SK-N-SH treated with all-trans-retinoic acid at 6 μM for 48 hours (cell line): Measurements from ENCODE around the gene TRIP6.

Source experiments
- ARNTL ChIP-seq: fragments of 450-650 bp; formaldehyde crosslinking; IDR thresholded peaks from 2 replicates; pipeline ENCODE4 v1.5.0; 2020; ENCODE audit warnings: low read depth, mild to moderate bottlenecking, moderate library complexity, borderline replicate concordance
- BACH2 ChIP-seq: fragments of 250-450 bp; sonication (Bioruptor Pico); IDR thresholded peaks from 2 replicates; pipeline ENCODE4 v1.9.0; 2021; ENCODE audit warnings: mild to moderate bottlenecking, borderline replicate concordance
- CSDC2 ChIP-seq: fragments of 250-450 bp; sonication (Bioruptor Pico); IDR thresholded peaks from 2 replicates; pipeline ENCODE4 v1.5.0; 2020; ENCODE audit warnings: mild to moderate bottlenecking, moderate library complexity
- OSR1 ChIP-seq: fragments of 250-450 bp; sonication (Bioruptor Pico); IDR thresholded peaks from 2 replicates; pipeline ENCODE4 v1.8.0; 2022; ENCODE audit warnings: moderate library complexity, mild to moderate bottlenecking, inconsistent platforms
- TOX ChIP-seq: fragments of 250-450 bp; sonication (Bioruptor Pico); IDR thresholded peaks from 2 replicates; pipeline ENCODE4 v1.8.0; 2021; ENCODE audit warnings: mild to moderate bottlenecking, moderate library complexity, borderline replicate concordance
- ZC3H10 ChIP-seq: fragments of 250-450 bp; sonication (Bioruptor Pico); IDR thresholded peaks from 2 replicates; pipeline ENCODE4 v1.5.1; 2021; ENCODE audit warnings: mild to moderate bottlenecking, moderate library complexity
- TF ChIP-seq, protein P1 (sequence below): fragments of 250-450 bp; sonication (Bioruptor Pico); IDR thresholded peaks from 2 replicates; pipeline ENCODE4 v1.5.1; 2020; ENCODE audit warnings: low read depth, mild to moderate bottlenecking, moderate library complexity

DNA sequence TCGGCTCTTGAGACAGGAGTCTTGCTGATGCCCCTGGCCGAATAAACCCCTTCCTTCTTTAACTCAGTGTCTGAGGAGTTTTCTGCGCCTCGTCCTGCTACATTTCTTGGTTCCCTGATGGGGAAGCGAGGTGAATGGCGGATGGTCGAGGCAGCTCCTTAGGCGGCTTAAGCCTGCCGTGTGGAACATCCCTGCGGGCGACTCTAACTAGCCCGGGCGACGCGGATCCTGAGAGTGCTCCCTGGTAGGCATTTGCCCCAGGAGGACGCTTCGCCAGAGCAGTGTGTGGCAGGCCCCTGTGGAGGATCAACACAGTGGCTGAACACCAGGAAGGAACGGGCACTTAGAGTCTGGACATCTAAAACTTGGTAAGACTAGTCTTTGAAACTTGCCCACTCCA lies 27.8 kb upstream of the TRIP6 start:
- TF ChIP-seq ZC3H10 (CRISPR knock-in tag) = no peak
- TF ChIP-seq, protein P1, sequence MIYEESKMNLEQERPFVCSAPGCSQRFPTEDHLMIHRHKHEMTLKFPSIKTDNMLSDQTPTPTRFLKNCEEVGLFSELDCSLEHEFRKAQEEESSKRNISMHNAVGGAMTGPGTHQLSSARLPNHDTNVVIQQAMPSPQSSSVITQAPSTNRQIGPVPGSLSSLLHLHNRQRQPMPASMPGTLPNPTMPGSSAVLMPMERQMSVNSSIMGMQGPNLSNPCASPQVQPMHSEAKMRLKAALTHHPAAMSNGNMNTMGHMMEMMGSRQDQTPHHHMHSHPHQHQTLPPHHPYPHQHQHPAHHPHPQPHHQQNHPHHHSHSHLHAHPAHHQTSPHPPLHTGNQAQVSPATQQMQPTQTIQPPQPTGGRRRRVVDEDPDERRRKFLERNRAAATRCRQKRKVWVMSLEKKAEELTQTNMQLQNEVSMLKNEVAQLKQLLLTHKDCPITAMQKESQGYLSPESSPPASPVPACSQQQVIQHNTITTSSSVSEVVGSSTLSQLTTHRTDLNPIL = no peak
- TF ChIP-seq OSR1 (CRISPR knock-in tag) = no peak
- TF ChIP-seq BACH2 (CRISPR knock-in tag) = no peak
- no peak for TF ChIP-seq ARNTL (CRISPR knock-in tag)
- no peak for TF ChIP-seq TOX
- no peak for TF ChIP-seq CSDC2 (CRISPR knock-in tag)
